GM12878 (cell line): ENCODE results near the gene S100A10.

Experiments used
- CHD2 ChIP-seq: IDR thresholded peaks from 2 replicates; pipeline ENCODE4 v1.6.1; 2011; ENCODE audit warnings: low read depth, low read length, improper control_type of control experiment, borderline replicate concordance
- EGR1 ChIP-seq, 2 experiments: IDR thresholded peaks; 1 replicate in 1 of 2; 2 replicates in 1 of 2; pipeline ENCODE4 v1.6.1; 2011 to 2012; ENCODE audit warnings: low read depth in 2 of 2, low read length in 2 of 2, borderline replicate concordance in 1 of 2, mild to moderate bottlenecking in 1 of 2, moderate library complexity in 1 of 2
- HDAC2 ChIP-seq: fragments of 200-600 bp; sonication (generic); IDR thresholded peaks from 2 replicates; pipeline ENCODE4 v1.6.1; 2017
- KDM1A ChIP-seq: fragments of 200-600 bp; sonication (generic); IDR thresholded peaks from 2 replicates; pipeline ENCODE4 v1.6.1; 2016; ENCODE audit warnings: borderline replicate concordance
- POLR2AphosphoS5 ChIP-seq: IDR thresholded peaks from 2 replicates; pipeline ENCODE4 v1.6.1; 2011; ENCODE audit warnings: mild to moderate bottlenecking, low read length, inconsistent platforms
- RAD21 ChIP-seq: IDR thresholded peaks from 2 replicates; pipeline ENCODE4 v1.6.1; 2011; ENCODE audit warnings: mild to moderate bottlenecking, low read depth, low read length, moderate library complexity; ENCODE audit not compliant: insufficient read depth
- RFX5 ChIP-seq: IDR thresholded peaks from 2 replicates; pipeline ENCODE4 v1.6.1; 2011; ENCODE audit warnings: low read depth, low read length, improper control_type of control experiment
- SP1 ChIP-seq: IDR thresholded peaks from one replicate; pipeline ENCODE4 v1.6.1; 2011; ENCODE audit warnings: low read depth, low read length
- SRF ChIP-seq, 2 experiments: IDR thresholded peaks; 2 replicates each; pipeline ENCODE4 v1.6.1; 2011; ENCODE audit warnings: low read depth in 2 of 2, low read length in 2 of 2, mild to moderate bottlenecking in 1 of 2, moderate library complexity in 1 of 2
- TARDBP ChIP-seq: IDR thresholded peaks from 2 replicates; pipeline ENCODE4 v1.6.1; 2016; ENCODE audit warnings: borderline replicate concordance
- TCF7 ChIP-seq: IDR thresholded peaks from 2 replicates; pipeline ENCODE4 v1.6.1; 2014; ENCODE audit warnings: antibody characterized with exemption, borderline replicate concordance
- ZNF274 ChIP-seq: IDR thresholded peaks from one replicate; pipeline ENCODE4 v1.8.0; 2011; ENCODE audit not compliant: insufficient read length, insufficient read depth
- TF ChIP-seq, protein P1 (sequence below), 3 experiments: IDR thresholded peaks in 2 of 3; conservative IDR thresholded peaks in 1 of 3; 2 replicates each; pipeline ENCODE4 v1.5.1; 2011; ENCODE audit warnings: low read depth in 3 of 3, low read length in 3 of 3, mild to moderate bottlenecking in 3 of 3, control low read depth in 2 of 3, moderate library complexity in 2 of 3, inconsistent platforms in 1 of 3, mixed read lengths in 1 of 3; ENCODE audit not compliant: control insufficient read depth in 2 of 3, insufficient read depth in 1 of 3; ENCODE audit errors: extremely low read depth in 1 of 3
- TF ChIP-seq, protein P2 (sequence below): fragments of 450-650 bp; IDR thresholded peaks from 2 replicates; pipeline ENCODE4 v1.6.1; 2017; ENCODE audit warnings: borderline replicate concordance

DNA sequence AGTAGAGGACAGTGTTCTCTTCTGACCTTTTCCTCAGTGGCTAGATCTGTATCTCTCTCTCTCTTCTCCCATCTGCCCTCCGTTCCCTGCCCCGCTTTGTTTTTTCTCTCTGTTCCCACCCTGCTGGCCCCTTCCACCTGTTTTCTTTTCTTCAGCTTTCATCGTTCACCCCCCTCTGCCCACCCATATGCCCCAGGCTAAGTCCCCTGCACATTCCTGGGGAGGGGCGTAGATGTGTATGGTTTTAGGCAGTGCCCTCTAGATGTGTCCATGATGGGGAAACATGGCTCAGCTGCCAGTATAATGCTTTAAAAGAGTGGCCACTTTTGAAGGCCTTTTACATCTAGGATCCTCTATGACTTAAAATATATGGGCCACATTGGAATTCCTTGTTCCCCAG is 29.6 kb upstream of the S100A10 start:
- no peak for TF ChIP-seq KDM1A
- TF ChIP-seq CHD2 = no peak
- TF ChIP-seq HDAC2 = no peak
- no peak for TF ChIP-seq ZNF274
- TF ChIP-seq, protein P1, sequence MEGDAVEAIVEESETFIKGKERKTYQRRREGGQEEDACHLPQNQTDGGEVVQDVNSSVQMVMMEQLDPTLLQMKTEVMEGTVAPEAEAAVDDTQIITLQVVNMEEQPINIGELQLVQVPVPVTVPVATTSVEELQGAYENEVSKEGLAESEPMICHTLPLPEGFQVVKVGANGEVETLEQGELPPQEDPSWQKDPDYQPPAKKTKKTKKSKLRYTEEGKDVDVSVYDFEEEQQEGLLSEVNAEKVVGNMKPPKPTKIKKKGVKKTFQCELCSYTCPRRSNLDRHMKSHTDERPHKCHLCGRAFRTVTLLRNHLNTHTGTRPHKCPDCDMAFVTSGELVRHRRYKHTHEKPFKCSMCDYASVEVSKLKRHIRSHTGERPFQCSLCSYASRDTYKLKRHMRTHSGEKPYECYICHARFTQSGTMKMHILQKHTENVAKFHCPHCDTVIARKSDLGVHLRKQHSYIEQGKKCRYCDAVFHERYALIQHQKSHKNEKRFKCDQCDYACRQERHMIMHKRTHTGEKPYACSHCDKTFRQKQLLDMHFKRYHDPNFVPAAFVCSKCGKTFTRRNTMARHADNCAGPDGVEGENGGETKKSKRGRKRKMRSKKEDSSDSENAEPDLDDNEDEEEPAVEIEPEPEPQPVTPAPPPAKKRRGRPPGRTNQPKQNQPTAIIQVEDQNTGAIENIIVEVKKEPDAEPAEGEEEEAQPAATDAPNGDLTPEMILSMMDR (IDR thresholded peaks at IDR 0.05 in 2 of 3, conservative IDR thresholded peaks at IDR 0.05 in 1 of 3; ENCODE audit: control insufficient read depth in 2 of 3, extremely low read depth in 1 of 3, insufficient read depth in 1 of 3, low read depth in 3 of 3, low read length in 3 of 3) = no peak
- TF ChIP-seq, protein P2, sequence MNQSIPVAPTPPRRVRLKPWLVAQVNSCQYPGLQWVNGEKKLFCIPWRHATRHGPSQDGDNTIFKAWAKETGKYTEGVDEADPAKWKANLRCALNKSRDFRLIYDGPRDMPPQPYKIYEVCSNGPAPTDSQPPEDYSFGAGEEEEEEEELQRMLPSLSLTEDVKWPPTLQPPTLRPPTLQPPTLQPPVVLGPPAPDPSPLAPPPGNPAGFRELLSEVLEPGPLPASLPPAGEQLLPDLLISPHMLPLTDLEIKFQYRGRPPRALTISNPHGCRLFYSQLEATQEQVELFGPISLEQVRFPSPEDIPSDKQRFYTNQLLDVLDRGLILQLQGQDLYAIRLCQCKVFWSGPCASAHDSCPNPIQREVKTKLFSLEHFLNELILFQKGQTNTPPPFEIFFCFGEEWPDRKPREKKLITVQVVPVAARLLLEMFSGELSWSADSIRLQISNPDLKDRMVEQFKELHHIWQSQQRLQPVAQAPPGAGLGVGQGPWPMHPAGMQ = no peak
- TF ChIP-seq POLR2AphosphoS5 = no peak
- TF ChIP-seq TCF7 = no peak
- TF ChIP-seq SRF (IDR thresholded peaks at IDR 0.05; ENCODE audit: low read depth in 2 of 2, low read length in 2 of 2) = no peak
- no peak for TF ChIP-seq RAD21
- TF ChIP-seq TARDBP = no peak
- no peak for TF ChIP-seq EGR1 (IDR thresholded peaks at IDR 0.05; ENCODE audit: borderline replicate concordance in 1 of 2, low read depth in 2 of 2, low read length in 2 of 2)
- TF ChIP-seq RFX5 = no peak
- no peak for TF ChIP-seq SP1
